CD14-positive monocyte (primary cell): Measurements from ENCODE around the gene CDKN2B-AS1. TPM values are rescaled to one million over a fixed set of nuclear protein-coding genes. Genes with fewer than 3 reads are reported as not detected.

Experiments
- DNase-seq, 3 donors: peaks; one replicate each; pipeline ENCODE4 v3.0.0-alpha.2; 2011 to 2022
- H2AFZ ChIP-seq: 2 replicates; pipeline ENCODE4 v1.6.0; 2012; ENCODE audit warnings: mild to moderate bottlenecking, low read depth, low read length, inconsistent platforms; ENCODE audit not compliant: insufficient read depth, poor library complexity, severe bottlenecking
- H3K27ac ChIP-seq, 2 donors: 1 replicate in 1 of 2; 2 replicates in 1 of 2; pipeline ENCODE4 v1.5.1; 2012 to 2013; ENCODE audit warnings: low read length in 2 of 2, control low read depth in 1 of 2, inconsistent platforms in 1 of 2, low read depth in 1 of 2, mild to moderate bottlenecking in 1 of 2
- H3K27me3 ChIP-seq, 2 donors: one replicate each; pipeline versions ENCODE4 v1.6.0 to v1.6.1; 2011 to 2013; ENCODE audit warnings: low read length in 2 of 2; ENCODE audit not compliant: control insufficient read depth in 2 of 2, insufficient read depth in 2 of 2
- H3K36me3 ChIP-seq, 2 donors: replicated peaks in 1 of 2; 1 replicate in 1 of 2; 2 replicates in 1 of 2; pipeline versions ENCODE4 v1.5.1 to v1.6.1; 2012 to 2013; ENCODE audit warnings: low read length in 2 of 2, control low read depth in 1 of 2, inconsistent platforms in 1 of 2, mild to moderate bottlenecking in 1 of 2; ENCODE audit not compliant: insufficient read depth in 2 of 2, control insufficient read depth in 1 of 2
- H3K4me1 ChIP-seq, 2 donors: 1 replicate in 1 of 2; 2 replicates in 1 of 2; pipeline versions ENCODE4 v1.5.1 to v1.6.1; 2012 to 2013; ENCODE audit warnings: low read length in 2 of 2, control low read depth in 1 of 2, inconsistent platforms in 1 of 2, mild to moderate bottlenecking in 1 of 2, moderate library complexity in 1 of 2; ENCODE audit not compliant: insufficient read depth in 2 of 2, control insufficient read depth in 1 of 2
- H3K4me2 ChIP-seq: replicated peaks from 2 replicates; pipeline ENCODE3; 2012; ENCODE audit warnings: low read length, moderate library complexity, mild to moderate bottlenecking; ENCODE audit not compliant: poor library complexity, severe bottlenecking; ENCODE audit errors: extremely low read depth
- H3K4me3 ChIP-seq, 3 experiments: fragments of 200-600 bp in 1 of 3; sonication (generic) in 1 of 3; replicated peaks in 1 of 3; 1 replicate in 2 of 3; 2 replicates in 1 of 3; pipeline ENCODE4 v1.5.1; 2011 to 2013; ENCODE audit warnings: low read length in 3 of 3, mild to moderate bottlenecking in 3 of 3, control low read depth in 2 of 3, low read depth in 2 of 3, inconsistent platforms in 1 of 3, moderate library complexity in 1 of 3
- H3K79me2 ChIP-seq: 2 replicates; pipeline ENCODE4 v1.6.0; 2012; ENCODE audit warnings: mild to moderate bottlenecking, control low read depth, inconsistent platforms, low read length, moderate library complexity; ENCODE audit not compliant: insufficient read depth
- H3K9ac ChIP-seq: 2 replicates; pipeline ENCODE4 v1.6.0; 2017; ENCODE audit warnings: low read length, mild to moderate bottlenecking; ENCODE audit not compliant: insufficient read depth, poor library complexity, severe bottlenecking
- H3K9me3 ChIP-seq, 2 donors: replicated peaks in 1 of 2; 1 replicate in 1 of 2; 2 replicates in 1 of 2; pipeline versions ENCODE4 v1.5.1 to v1.6.1; 2012 to 2013; ENCODE audit warnings: low read length in 2 of 2, control low read depth in 1 of 2; ENCODE audit not compliant: control insufficient read depth in 1 of 2, insufficient read depth in 1 of 2
- H4K20me1 ChIP-seq: 2 replicates; pipeline ENCODE4 v1.6.0; 2012; ENCODE audit warnings: mild to moderate bottlenecking, low read length, control low read depth, moderate library complexity; ENCODE audit not compliant: insufficient read depth
- H3K27ac Mint-ChIP-seq, 7 donors: one replicate each; pipeline ENCODE4 v1.8.0; 2020; ENCODE audit warnings: mild to moderate bottlenecking in 7 of 7, mixed read lengths in 7 of 7, moderate library complexity in 6 of 7, inconsistent platforms in 2 of 7
- H3K27me3 Mint-ChIP-seq, 3 donors: one replicate each; pipeline ENCODE4 v1.8.0; 2021 to 2022; ENCODE audit warnings: low read depth in 3 of 3, mild to moderate bottlenecking in 3 of 3, mixed read lengths in 3 of 3, moderate library complexity in 3 of 3, inconsistent platforms in 1 of 3
- H3K36me3 Mint-ChIP-seq, 2 donors: one replicate each; pipeline ENCODE4 v1.8.0; 2020; ENCODE audit warnings: mixed read lengths in 2 of 2, inconsistent platforms in 1 of 2, mild to moderate bottlenecking in 1 of 2
- H3K4me1 Mint-ChIP-seq: one replicate; pipeline ENCODE4 v1.8.0; 2020; ENCODE audit warnings: mild to moderate bottlenecking, mixed read lengths
- H3K4me3 Mint-ChIP-seq, 2 donors: one replicate each; pipeline ENCODE4 v1.8.0; 2020; ENCODE audit warnings: mild to moderate bottlenecking in 2 of 2, mixed read lengths in 2 of 2, moderate library complexity in 1 of 2
- H3K9me3 Mint-ChIP-seq, 7 donors: one replicate each; pipeline ENCODE4 v1.8.0; 2020 to 2022; ENCODE audit warnings: mixed read lengths in 7 of 7, mild to moderate bottlenecking in 6 of 7, moderate library complexity in 6 of 7, inconsistent platforms in 2 of 7
- WGBS: methylation state at CpG from one replicate; pipeline ENCODE4 v1.1.5; 2013; ENCODE audit warnings: missing lambda C conversion rate; ENCODE audit not compliant: insufficient coverage; 5-methylcytosine and 5-hydroxymethylcytosine counted together
- intact Hi-C, 2 donors: fragments of 100-400 bp; cut with micrococcal nuclease; formaldehyde crosslinking; loops; one replicate each; pipeline versions ENCODE4 v1.15.0 to v1.15.1; 2023
- polyA plus RNA-seq, 3 donors: library from polyadenylated mRNA; depleted of rRNA in 1 of 3; unstranded in 2 of 3; stranded (reverse) in 1 of 3; fragments of 300-500 nt in 2 of 3; fragments of >200 nt in 1 of 3; fragmentation: Illumina TruSeq in 2 of 3; gene quantifications; 1 replicate in 2 of 3; 2 replicates in 1 of 3; pipeline ENCODE4 v1.2.3, GENCODE V29; 2012 to 2021
- TF ChIP-seq, protein P1 (sequence below): fragments of 200-600 bp; IDR thresholded peaks from one replicate; pipeline ENCODE4 v1.8.0; 2022; ENCODE audit warnings: antibody characterized with exemption, mild to moderate bottlenecking

The CDKN2B-AS1 gene
- polyA plus RNA-seq, 3 donors, result 0.35 to 0.55 (median 0.50) TPM

DNA sequence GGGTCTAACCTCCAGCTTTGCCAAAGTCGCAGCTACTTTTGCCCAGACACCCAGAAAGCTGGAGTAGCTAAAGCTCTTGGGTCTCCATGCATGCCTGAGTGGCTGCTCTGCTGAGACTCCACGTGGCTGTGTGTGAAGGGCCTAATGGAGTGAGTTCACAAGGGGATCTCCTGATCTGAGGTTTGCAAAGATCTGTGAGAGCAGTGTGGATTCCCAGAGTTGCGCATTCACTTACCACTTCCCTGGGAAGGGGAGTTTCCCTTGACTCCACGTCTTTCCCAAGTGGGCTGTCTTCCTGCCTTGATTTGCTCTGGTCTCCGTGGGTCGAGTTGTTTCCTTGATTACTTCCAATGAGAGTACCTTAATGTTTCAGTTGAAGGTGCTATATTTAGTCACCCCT lies 32.1 kb downstream of the CDKN2B-AS1 start:
- DNase-seq, result peak in 1 of 3 donors; percentile 75
- Mint-ChIP-seq H3K27me3 (peaks cover 8 to 24% (median 18%) of the 10 kb centered on the region in 3 donors), H3K36me3 (no peaks in the 10 kb centered on the region)

GRCh38 chr9:22028394-22028793 lies 33.8 kb downstream of the CDKN2B-AS1 start:
- H3K9ac ChIP-seq, result no peak overlapping the region
- Mint-ChIP-seq H3K36me3 (peaks cover 2 to 4% of the 10 kb centered on the region in 2 donors), H3K9me3 (peaks cover 0 to 4% (median 1%) of the 10 kb centered on the region in 7 donors), H3K4me3 (no peak overlapping the region), H3K4me1 (peaks cover 31% of the 10 kb centered on the region), H3K27ac (no peak overlapping the region), H3K27me3 (peaks cover 6 to 14% (median 8%) of the 10 kb centered on the region in 3 donors)
- no peak overlapping the region for H2AFZ ChIP-seq
- TF ChIP-seq, protein P1, sequence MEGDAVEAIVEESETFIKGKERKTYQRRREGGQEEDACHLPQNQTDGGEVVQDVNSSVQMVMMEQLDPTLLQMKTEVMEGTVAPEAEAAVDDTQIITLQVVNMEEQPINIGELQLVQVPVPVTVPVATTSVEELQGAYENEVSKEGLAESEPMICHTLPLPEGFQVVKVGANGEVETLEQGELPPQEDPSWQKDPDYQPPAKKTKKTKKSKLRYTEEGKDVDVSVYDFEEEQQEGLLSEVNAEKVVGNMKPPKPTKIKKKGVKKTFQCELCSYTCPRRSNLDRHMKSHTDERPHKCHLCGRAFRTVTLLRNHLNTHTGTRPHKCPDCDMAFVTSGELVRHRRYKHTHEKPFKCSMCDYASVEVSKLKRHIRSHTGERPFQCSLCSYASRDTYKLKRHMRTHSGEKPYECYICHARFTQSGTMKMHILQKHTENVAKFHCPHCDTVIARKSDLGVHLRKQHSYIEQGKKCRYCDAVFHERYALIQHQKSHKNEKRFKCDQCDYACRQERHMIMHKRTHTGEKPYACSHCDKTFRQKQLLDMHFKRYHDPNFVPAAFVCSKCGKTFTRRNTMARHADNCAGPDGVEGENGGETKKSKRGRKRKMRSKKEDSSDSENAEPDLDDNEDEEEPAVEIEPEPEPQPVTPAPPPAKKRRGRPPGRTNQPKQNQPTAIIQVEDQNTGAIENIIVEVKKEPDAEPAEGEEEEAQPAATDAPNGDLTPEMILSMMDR, result no peak
- no peak overlapping the region for H3K4me3 ChIP-seq
- H3K79me2 ChIP-seq, result no peaks in the 10 kb centered on the region
- H3K27me3 ChIP-seq, result peaks cover 0 to 3% of the 10 kb centered on the region in 2 donors
- intact Hi-C loops, result no loop called here
- DNase-seq, result no peak
- peaks cover 22 to 40% of the 10 kb centered on the region in 2 donors for H3K4me1 ChIP-seq
- no peak overlapping the region for H3K4me2 ChIP-seq
- no peak overlapping the region for H3K27ac ChIP-seq
- no peaks in the 10 kb centered on the region for H3K9me3 ChIP-seq
- H4K20me1 ChIP-seq, result no peaks in the 10 kb centered on the region
- no peaks in the 10 kb centered on the region for H3K36me3 ChIP-seq

More for the DNA sequence above, 32.1 kb downstream of the CDKN2B-AS1 start:
- Histone ChIP-seq H4K20me1 (no peaks in the 10 kb centered on the region), H3K27me3 (peaks cover 2 to 7% of the 10 kb centered on the region in 2 donors), H3K9ac (no peak overlapping the region), H3K36me3 (no peaks in the 10 kb centered on the region), H3K79me2 (no peaks in the 10 kb centered on the region), H3K27ac (no peak overlapping the region), H3K9me3 (no peaks in the 10 kb centered on the region), H2AFZ (no peak overlapping the region), H3K4me1 (peaks cover 17 to 34% of the 10 kb centered on the region in 2 donors), H3K4me3 (no peak overlapping the region), H3K4me2 (no peak overlapping the region)
- intact Hi-C loops, result no loop called here
- no peak overlapping the region for H3K27ac Mint-ChIP-seq
- no peak overlapping the region for H3K4me3 Mint-ChIP-seq
- TF ChIP-seq, protein P1, result no peak
- peaks cover 0 to 6% (median 5%) of the 10 kb centered on the region in 7 donors for H3K9me3 Mint-ChIP-seq
- H3K4me1 Mint-ChIP-seq, result peaks cover 24% of the 10 kb centered on the region
- WGBS, result 20% methylated on average over 1 of the region's 6 CpGs
